GM19467 (cell line): ENCODE data around the gene ZNF276.
A peak's percentile ranks its signal among the peaks of the same experiment; 100 is the strongest.
"Not testable (repeated sequence)": the region's sequence is repeated elsewhere in the genome, so short reads cannot be mapped to it uniquely, and the experiment has no call there.

ENCODE experiments used
- ATAC-seq: cut with Tn5 transposase; IDR thresholded peaks from one replicate; pipeline ENCODE4 v1.9.1; 2021; ENCODE audit warnings: mild to moderate bottlenecking, moderate library complexity; ENCODE audit not compliant: unreplicated experiment

ZNF276 gene

GRCh38 chr16:89733792-89734191, 12.5 kb downstream of the ZNF276 start:
- ATAC-seq: no peak

GRCh38 chr16:89736554-89736953, 15.2 kb downstream of the ZNF276 start:
- no peak for ATAC-seq

GRCh38 chr16:89737341-89738071, 16.2 kb downstream of the ZNF276 start:
- no peak for ATAC-seq

GRCh38 chr16:89738072-89738377, 16.7 kb downstream of the ZNF276 start:
- no peak for ATAC-seq

GRCh38 chr16:89738538-89739317, 17.4 kb downstream of the ZNF276 start:
- ATAC-seq: no peak

- no peak for ATAC-seq
These were observed 18.0 kb downstream of the ZNF276 start for GRCh38 chr16:89739383-89739782.

GRCh38 chr16:89741342-89742014, 20.1 kb downstream of the ZNF276 start:
- no peak for ATAC-seq

- ATAC-seq: no peak
These were observed 21.6 kb downstream of the ZNF276 start for GRCh38 chr16:89742948-89743347.

GRCh38 chr16:89744813-89745212, 23.5 kb downstream of the ZNF276 start:
- ATAC-seq: no peak

GRCh38 chr16:89746043-89746442, 24.7 kb downstream of the ZNF276 start:
- no peak for ATAC-seq

GRCh38 chr16:89748076-89748475, 26.7 kb downstream of the ZNF276 start:
- ATAC-seq: no peak

GRCh38 chr16:89748921-89749320, 27.6 kb downstream of the ZNF276 start:
- ATAC-seq: no peak

GRCh38 chr16:89749637-89750036, 28.3 kb downstream of the ZNF276 start:
- ATAC-seq: no peak

GRCh38 chr16:89759746-89760340, 38.5 kb downstream of the ZNF276 start:
- ATAC-seq: no peak

GRCh38 chr16:89761304-89761922, 40.1 kb downstream of the ZNF276 start:
- ATAC-seq: no peak

GRCh38 chr16:89764711-89765201, 43.4 kb downstream of the ZNF276 start:
- ATAC-seq: peak; percentile 89

GRCh38 chr16:89765292-89765830, 44.0 kb downstream of the ZNF276 start:
- ATAC-seq: peak; percentile 2

- no peak for ATAC-seq
These were observed 49.0 kb downstream of the ZNF276 start for GRCh38 chr16:89770367-89770766.

GRCh38 chr16:89775223-89775622, 53.9 kb downstream of the ZNF276 start:
- ATAC-seq: no peak

- not testable (repeated sequence) for ATAC-seq
These were observed 56.9 kb downstream of the ZNF276 start for GRCh38 chr16:89778211-89778610.
